ENCODE data around the gene ZNF200. TPM values are rescaled to one million over a fixed set of nuclear protein-coding genes. Genes with fewer than 3 reads are reported as not detected.
A peak's percentile ranks its signal among the peaks of the same experiment; 100 is the strongest.
"Not testable (repeated sequence)": the region's sequence is repeated elsewhere in the genome, so short reads cannot be mapped to it uniquely, and the experiment has no call there.

ZNF200 gene
- total RNA-seq, 8 experiments from 2014 or later = 7.3 to 14.8 (median 9.3) TPM

GRCh38 chr16:3207086-3207953 lies 27.6 kb downstream of the ZNF200 start:
- ATAC-seq (replicated peaks in 6 of 8) = no peak
- Histone ChIP-seq H3K27ac (no peak overlapping the region), H3K4me3 (no peak overlapping the region), H3K4me1 (replicated peaks in 1 of 2) (peaks cover 4 to 11% of the 10 kb centered on the region in 2 donors)
- whole genome bisulfite sequencing, 10 experiments = 28 to 63% (median 54%) methylated on average over 3 to 12 of the region's 19 CpGs; no CpG with 5 or more reads in 1 of the 10 experiments
- in situ Hi-C loops (cut with MboI; ENCODE audit: low pct_unique_long_range_greater_than_20kb in 2 of 9, low sequenced_read_pairs in 9 of 9, unreplicated experiment in 9 of 9) = no loop called here

GRCh38 chr16:3205939-3206338 lies 29.0 kb downstream of the ZNF200 start:
- H3K4me3 ChIP-seq; in situ Hi-C loops (cut with MboI; ENCODE audit: low pct_unique_long_range_greater_than_20kb in 2 of 9, low sequenced_read_pairs in 9 of 9, unreplicated experiment in 9 of 9); ATAC-seq (replicated peaks in 6 of 8); H3K27ac ChIP-seq: not testable (repeated sequence)
- H3K4me1 ChIP-seq (replicated peaks in 1 of 2) = peaks cover 4 to 11% of the 10 kb centered on the region in 2 donors
- WGBS, 10 experiments = 0 to 80% (median 33%) methylated on average over 1 to 3 of the region's 3 CpGs; no CpG with 5 or more reads in 1 of the 10 experiments

DNA sequence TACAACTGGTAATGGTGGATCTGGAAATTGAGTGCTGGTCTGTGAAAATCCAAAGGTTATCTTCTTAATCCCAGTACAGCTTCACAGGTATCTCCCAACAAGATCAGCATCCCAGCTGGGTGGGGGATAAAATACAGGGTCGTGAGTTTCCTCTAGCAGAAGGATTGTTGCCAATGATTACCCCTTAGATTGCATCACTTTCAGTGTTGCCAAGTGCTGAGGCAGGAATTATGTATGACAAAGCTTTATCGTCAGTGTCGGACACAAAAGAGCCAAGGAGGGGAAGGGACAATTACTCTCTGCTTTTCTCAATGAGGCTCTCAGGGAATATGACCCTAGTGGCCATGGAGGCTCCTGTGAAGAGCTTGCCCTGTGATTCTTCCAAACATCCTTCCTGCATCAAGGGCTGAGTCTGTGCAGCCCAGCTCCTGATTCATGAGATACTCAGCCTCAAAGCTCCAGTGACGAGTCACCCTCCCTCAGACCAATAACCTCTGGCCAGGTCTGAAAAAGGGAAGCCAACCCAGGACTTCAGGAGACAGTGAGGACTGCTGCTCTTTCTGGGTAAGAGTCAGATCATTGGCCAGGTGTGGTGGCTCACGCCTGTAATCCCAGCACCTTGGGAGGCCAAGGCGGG lies 31.9 kb downstream of the ZNF200 start:
- peak overlapping the region in 1 of 2 donors; percentile 51 for H3K27ac ChIP-seq
- ATAC-seq (replicated peaks in 6 of 8) = peak in 5 of 8 experiments; percentile 63 to 94 (median 86)
- H3K4me3 ChIP-seq = no peak overlapping the region
- WGBS, 10 experiments = 14 to 80% (median 39%) methylated on average over 1 to 5 of the region's 6 CpGs; no CpG with 5 or more reads in 2 of the 10 experiments
- in situ Hi-C loops (cut with MboI; ENCODE audit: low pct_unique_long_range_greater_than_20kb in 2 of 9, low sequenced_read_pairs in 9 of 9, unreplicated experiment in 9 of 9) = no loop called here
- peaks cover 4 to 11% of the 10 kb centered on the region in 2 donors for H3K4me1 ChIP-seq (replicated peaks in 1 of 2)

DNA sequence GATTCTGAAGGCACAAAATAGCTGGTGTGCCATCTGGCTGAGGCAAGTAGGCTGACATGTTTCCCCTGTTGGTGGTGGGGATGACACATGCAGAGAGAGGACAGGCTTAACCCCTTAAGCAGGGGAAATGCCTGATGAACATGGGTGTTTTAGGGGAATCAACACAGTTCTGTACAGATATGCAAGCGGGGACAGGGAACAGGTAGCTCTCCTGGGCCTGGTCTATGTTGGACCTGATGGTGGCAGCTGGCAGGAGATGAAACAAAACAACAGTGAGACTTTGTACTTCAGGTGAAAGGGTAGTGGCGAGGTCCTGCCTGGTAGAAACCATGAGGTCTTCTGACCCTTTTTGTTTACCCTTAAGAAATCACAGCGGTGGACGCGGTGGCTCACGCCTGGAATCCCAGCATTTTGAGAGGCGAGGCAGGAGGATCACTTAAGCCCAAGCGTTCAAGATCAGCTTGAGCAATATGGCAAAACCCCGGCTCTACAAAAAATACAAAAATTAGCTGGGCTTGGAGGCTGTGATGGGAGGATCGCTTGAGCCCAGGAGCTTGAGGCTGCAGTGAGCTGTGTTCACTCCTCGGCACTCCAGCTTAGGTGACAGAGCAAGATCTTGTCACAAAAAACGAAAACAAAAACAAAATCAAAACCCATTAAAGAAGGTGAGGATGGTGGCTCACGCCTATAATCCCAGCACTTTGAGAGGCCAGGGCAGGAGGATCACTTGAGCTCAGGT lies 36.5 kb downstream of the ZNF200 start:
- WGBS, 10 experiments = 20 to 86% (median 65%) methylated on average over 1 to 9 of the region's 13 CpGs; no CpG with 5 or more reads in 3 of the 10 experiments
- Histone ChIP-seq H3K4me1 (replicated peaks in 1 of 2) (peaks cover 4 to 9% of the 10 kb centered on the region in 2 donors), H3K27ac (no peak overlapping the region), H3K4me3 (no peak overlapping the region)
- in situ Hi-C loops (cut with MboI; ENCODE audit: low pct_unique_long_range_greater_than_20kb in 2 of 9, low sequenced_read_pairs in 9 of 9, unreplicated experiment in 9 of 9) = no loop called here
- no peak for ATAC-seq (replicated peaks in 6 of 8)

DNA sequence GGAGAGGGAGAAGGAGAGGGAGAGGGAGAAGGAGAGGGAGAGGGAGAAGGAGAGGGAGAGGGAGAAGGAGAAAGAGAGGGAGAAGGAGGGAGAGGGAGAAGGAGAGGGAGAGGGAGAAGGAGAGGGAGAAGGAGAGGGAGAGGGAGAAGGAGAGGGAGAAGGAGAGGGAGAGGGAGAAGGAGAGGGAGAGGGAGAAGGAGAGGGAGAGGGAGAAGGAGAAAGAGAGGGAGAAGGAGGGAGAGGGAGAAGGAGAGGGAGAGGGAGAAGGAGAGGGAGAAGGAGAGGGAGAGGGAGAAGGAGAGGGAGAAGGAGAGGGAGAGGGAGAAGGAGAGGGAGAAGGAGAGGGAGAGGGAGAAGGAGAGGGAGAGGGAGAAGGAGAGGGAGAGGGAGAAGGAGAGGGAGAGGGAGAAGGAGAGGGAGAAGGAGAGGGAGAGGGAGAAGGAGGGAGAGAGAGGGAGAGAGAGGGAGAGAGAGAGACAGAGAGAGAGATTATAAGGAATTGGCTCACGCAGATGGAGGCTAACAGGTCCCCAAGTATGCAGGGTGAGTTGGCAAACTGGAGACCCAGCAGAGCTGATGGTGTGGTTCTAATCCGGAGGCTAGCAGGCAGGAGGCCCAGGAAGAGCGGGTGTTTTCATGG lies 37.1 kb downstream of the ZNF200 start:
- 0 to 67% (median 10%) methylated on average over 1 to 2 of the region's 3 CpGs; no CpG with 5 or more reads in 7 of the 10 experiments for WGBS, 10 experiments
- H3K4me3 ChIP-seq; ATAC-seq (replicated peaks in 6 of 8); H3K4me1 ChIP-seq (replicated peaks in 1 of 2); in situ Hi-C loops (cut with MboI; ENCODE audit: low pct_unique_long_range_greater_than_20kb in 2 of 9, low sequenced_read_pairs in 9 of 9, unreplicated experiment in 9 of 9); H3K27ac ChIP-seq: not testable (repeated sequence)

DNA sequence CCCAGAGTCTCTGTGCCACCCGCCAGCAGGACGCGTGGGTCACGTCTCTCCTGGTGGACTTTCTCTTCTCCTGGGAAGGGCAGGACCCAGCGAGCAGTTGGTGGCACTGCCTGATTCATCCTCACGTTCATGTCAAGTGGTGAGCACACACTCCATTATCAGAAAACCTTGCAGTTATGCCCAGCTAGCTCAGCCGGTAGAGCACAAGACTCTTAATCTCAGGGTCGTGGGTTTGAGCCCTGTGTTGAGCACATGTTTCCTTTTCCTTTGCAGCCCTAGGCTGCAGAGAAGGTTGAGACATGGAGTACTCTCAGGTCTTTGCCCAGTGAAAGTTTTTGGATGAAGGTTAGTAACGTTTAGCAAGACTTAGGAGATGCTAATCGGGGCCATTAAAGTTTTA lies 39.0 kb downstream of the ZNF200 start:
- no peak overlapping the region for H3K4me3 ChIP-seq
- ATAC-seq (replicated peaks in 6 of 8) = no peak
- WGBS, 10 experiments = 6 to 78% (median 52%) methylated on average over 2 to 9 of the region's 10 CpGs; no CpG with 5 or more reads in 2 of the 10 experiments
- in situ Hi-C loops (cut with MboI; ENCODE audit: low pct_unique_long_range_greater_than_20kb in 2 of 9, low sequenced_read_pairs in 9 of 9, unreplicated experiment in 9 of 9) = no loop called here
- no peak overlapping the region for H3K27ac ChIP-seq
- H3K4me1 ChIP-seq (replicated peaks in 1 of 2) = peaks cover 0 to 5% of the 10 kb centered on the region in 2 donors

DNA sequence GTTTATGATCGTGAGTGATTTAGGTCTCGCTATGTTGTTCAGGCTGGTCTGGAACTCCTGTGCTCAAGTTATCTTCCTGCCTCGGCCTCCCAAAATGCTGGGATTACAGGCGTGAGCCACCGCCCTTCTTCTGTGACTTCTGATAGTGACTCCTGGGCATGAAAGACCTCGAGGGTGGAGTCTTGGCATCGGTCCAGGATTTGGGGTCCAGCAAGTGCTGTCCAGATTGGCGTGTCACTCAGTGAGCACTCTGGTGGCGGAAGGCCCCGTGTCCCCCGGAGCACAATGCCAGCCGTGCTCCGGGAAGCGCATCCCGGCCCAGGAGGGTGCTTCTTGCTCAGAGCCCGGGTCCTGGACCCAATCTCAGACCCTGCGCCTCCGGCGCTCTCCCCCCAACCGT lies 40.2 kb downstream of the ZNF200 start:
- Histone ChIP-seq H3K4me1 (replicated peaks in 1 of 2) (peaks cover 0 to 5% of the 10 kb centered on the region in 2 donors), H3K27ac (no peak overlapping the region), H3K4me3 (no peak overlapping the region)
- in situ Hi-C loops (cut with MboI; ENCODE audit: low pct_unique_long_range_greater_than_20kb in 2 of 9, low sequenced_read_pairs in 9 of 9, unreplicated experiment in 9 of 9) = no loop called here
- ATAC-seq (replicated peaks in 6 of 8) = no peak
- 36 to 88% (median 73%) methylated on average over 2 to 16 of the region's 20 CpGs for WGBS, 10 experiments

DNA sequence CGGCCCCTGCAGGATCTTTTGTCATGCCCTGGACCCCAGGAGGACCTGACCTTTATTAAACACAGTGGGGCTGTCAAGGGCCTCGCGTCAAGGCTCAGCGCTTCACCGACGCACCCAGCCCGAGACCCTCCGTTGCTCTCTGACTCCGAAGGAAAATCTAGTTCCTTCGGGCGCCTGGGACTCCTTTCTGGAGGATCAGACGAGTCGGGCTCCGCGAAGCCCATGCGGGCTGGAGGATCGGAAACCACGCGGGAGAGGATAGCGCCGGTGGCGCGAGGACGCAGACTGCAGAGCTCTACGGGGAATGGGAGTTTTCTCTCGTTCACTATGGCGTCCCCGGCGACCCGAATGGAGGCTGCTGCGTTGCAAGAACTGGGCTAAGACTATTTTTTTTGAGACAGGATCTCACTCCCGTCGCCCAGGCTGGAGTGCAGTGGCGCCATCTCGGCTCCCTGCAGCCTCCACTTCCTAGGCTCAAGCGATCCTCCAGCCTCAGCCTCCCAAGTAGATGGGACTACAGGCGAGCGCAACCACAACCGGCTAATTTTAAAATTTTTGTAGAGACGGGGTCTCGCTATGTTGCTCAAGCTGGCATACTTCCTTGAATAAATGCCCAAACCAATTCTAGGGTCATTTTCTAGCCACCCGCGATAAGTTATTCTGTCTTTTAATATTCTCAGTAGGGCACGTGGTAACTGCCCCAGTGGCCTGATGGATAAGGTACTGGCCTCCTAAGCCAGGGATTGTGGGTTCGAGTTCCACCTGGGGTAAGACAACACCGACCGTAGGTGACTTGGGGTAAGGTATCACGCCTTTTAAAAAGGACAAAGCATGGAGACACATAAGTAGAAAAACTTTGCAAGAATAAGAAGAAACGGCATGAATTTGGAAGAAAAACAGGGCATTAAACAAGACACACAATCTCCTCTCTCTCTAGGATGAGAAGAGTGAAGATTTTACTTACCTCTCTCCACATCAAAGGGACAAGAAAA lies 41.4 kb downstream of the ZNF200 start:
- Histone ChIP-seq H3K4me3 (no peak overlapping the region), H3K4me1 (replicated peaks in 1 of 2) (peaks cover 0 to 5% of the 10 kb centered on the region in 2 donors), H3K27ac (no peak overlapping the region)
- in situ Hi-C loops (cut with MboI; ENCODE audit: low pct_unique_long_range_greater_than_20kb in 2 of 9, low sequenced_read_pairs in 9 of 9, unreplicated experiment in 9 of 9) = no loop called here
- no peak for ATAC-seq (replicated peaks in 6 of 8)
- 48 to 100% (median 77%) methylated on average over 1 to 31 of the region's 49 CpGs; no CpG with 5 or more reads in 1 of the 10 experiments for WGBS, 10 experiments

DNA sequence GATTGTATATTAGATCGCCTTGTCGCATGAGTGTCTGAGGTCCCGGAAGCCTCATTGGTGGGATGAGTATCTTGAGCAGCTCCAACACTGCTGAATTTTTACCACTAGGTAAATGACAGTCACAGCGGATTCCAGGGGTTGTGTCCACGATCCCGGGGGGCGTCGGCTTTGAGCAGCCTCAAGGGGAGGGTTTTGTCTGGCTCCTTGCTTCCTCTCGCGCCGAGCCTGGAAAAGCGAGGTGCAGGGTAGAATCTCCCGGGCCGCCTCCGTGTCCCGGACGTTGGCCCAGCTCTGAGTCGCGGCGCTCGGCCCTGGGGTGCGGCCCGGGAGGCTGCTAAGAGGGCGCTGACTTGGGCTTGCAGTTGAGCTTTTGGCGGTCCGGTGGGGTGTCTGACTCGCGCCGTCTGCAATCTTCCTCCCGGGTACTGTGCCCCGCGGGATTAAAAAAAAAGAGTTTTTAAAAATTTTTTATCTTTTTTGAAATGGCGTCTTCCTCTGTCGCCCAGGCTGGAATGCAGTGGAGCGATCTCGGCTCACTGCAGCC lies 42.4 kb downstream of the ZNF200 start:
- no peak overlapping the region for H3K4me3 ChIP-seq
- in situ Hi-C loops (cut with MboI; ENCODE audit: low pct_unique_long_range_greater_than_20kb in 2 of 9, low sequenced_read_pairs in 9 of 9, unreplicated experiment in 9 of 9) = no loop called here
- H3K27ac ChIP-seq = no peak overlapping the region
- 27 to 100% (median 74%) methylated on average over 4 to 24 of the region's 36 CpGs; no CpG with 5 or more reads in 2 of the 10 experiments for WGBS, 10 experiments
- no peak for ATAC-seq (replicated peaks in 6 of 8)
- H3K4me1 ChIP-seq (replicated peaks in 1 of 2) = peaks cover 0 to 5% of the 10 kb centered on the region in 2 donors

- ATAC-seq (replicated peaks in 6 of 8) = peak in 1 of 8 experiments; percentile 1
- in situ Hi-C loops (cut with MboI; ENCODE audit: low pct_unique_long_range_greater_than_20kb in 2 of 9, low sequenced_read_pairs in 9 of 9, unreplicated experiment in 9 of 9) = no loop called here
- H3K4me3 ChIP-seq = peak overlapping the region in 3 of 5 donors; percentile 8 to 28 (median 13)
- WGBS, 10 experiments = 0 to 19% (median 6%) methylated on average over 2 to 13 of the region's 16 CpGs; no CpG with 5 or more reads in 1 of the 10 experiments
- H3K4me1 ChIP-seq (replicated peaks in 1 of 2) = peaks cover 0 to 5% of the 10 kb centered on the region in 2 donors
- H3K27ac ChIP-seq = no peak overlapping the region
Measured at GRCh38 chr16:3190949-3191353, 44.0 kb downstream of the ZNF200 start.

GRCh38 chr16:3189869-3190268 lies 45.1 kb downstream of the ZNF200 start:
- H3K27ac ChIP-seq = no peak overlapping the region
- no peak for ATAC-seq (replicated peaks in 6 of 8)
- peak overlapping the region in 3 of 5 donors; percentile 56 to 97 (median 56) for H3K4me3 ChIP-seq
- 0 to 40% (median 9%) methylated on average over 1 to 9 of the region's 11 CpGs; no CpG with 5 or more reads in 2 of the 10 experiments for WGBS, 10 experiments
- peaks cover 0 to 5% of the 10 kb centered on the region in 2 donors for H3K4me1 ChIP-seq (replicated peaks in 1 of 2)
- in situ Hi-C loops (cut with MboI; ENCODE audit: low pct_unique_long_range_greater_than_20kb in 2 of 9, low sequenced_read_pairs in 9 of 9, unreplicated experiment in 9 of 9) = no loop called here
